WTC11 (cell line): ENCODE measurements around the gene SH3BP5.

Source experiments
- ZNF423 ChIP-seq: fragments of 250-450 bp; sonication (Bioruptor Pico); IDR thresholded peaks from 2 replicates; pipeline ENCODE4 v2.1.2; 2022; ENCODE audit warnings: mild to moderate bottlenecking, moderate library complexity
- TF ChIP-seq, protein P1 (sequence below): fragments of 200-600 bp; IDR thresholded peaks from 2 replicates; pipeline ENCODE4 v1.8.0; 2022; ENCODE audit warnings: antibody characterized with exemption
- TF ChIP-seq, protein P2 (sequence below): sonication (generic); formaldehyde crosslinking; IDR thresholded peaks from 2 replicates; pipeline ENCODE4 v1.8.0; 2023; ENCODE audit warnings: mild to moderate bottlenecking, missing genetic modification reagents

- TF ChIP-seq, protein P1, sequence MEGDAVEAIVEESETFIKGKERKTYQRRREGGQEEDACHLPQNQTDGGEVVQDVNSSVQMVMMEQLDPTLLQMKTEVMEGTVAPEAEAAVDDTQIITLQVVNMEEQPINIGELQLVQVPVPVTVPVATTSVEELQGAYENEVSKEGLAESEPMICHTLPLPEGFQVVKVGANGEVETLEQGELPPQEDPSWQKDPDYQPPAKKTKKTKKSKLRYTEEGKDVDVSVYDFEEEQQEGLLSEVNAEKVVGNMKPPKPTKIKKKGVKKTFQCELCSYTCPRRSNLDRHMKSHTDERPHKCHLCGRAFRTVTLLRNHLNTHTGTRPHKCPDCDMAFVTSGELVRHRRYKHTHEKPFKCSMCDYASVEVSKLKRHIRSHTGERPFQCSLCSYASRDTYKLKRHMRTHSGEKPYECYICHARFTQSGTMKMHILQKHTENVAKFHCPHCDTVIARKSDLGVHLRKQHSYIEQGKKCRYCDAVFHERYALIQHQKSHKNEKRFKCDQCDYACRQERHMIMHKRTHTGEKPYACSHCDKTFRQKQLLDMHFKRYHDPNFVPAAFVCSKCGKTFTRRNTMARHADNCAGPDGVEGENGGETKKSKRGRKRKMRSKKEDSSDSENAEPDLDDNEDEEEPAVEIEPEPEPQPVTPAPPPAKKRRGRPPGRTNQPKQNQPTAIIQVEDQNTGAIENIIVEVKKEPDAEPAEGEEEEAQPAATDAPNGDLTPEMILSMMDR = no peak
- TF ChIP-seq, protein P2, sequence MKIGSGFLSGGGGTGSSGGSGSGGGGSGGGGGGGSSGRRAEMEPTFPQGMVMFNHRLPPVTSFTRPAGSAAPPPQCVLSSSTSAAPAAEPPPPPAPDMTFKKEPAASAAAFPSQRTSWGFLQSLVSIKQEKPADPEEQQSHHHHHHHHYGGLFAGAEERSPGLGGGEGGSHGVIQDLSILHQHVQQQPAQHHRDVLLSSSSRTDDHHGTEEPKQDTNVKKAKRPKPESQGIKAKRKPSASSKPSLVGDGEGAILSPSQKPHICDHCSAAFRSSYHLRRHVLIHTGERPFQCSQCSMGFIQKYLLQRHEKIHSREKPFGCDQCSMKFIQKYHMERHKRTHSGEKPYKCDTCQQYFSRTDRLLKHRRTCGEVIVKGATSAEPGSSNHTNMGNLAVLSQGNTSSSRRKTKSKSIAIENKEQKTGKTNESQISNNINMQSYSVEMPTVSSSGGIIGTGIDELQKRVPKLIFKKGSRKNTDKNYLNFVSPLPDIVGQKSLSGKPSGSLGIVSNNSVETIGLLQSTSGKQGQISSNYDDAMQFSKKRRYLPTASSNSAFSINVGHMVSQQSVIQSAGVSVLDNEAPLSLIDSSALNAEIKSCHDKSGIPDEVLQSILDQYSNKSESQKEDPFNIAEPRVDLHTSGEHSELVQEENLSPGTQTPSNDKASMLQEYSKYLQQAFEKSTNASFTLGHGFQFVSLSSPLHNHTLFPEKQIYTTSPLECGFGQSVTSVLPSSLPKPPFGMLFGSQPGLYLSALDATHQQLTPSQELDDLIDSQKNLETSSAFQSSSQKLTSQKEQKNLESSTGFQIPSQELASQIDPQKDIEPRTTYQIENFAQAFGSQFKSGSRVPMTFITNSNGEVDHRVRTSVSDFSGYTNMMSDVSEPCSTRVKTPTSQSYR (CRISPR knock-in tag) = no peak
- no peak for TF ChIP-seq ZNF423 (CRISPR knock-in tag)
Measured at GRCh38 chr3:15324379-15324808, 8.0 kb downstream of the SH3BP5 start.
